Cardiac fibroblast (primary cell): ENCODE data around the gene SMG1.

ENCODE experiments used
- DNase-seq, 2 donors: peaks; one replicate each; pipeline versions ENCODE4 v3.0.0 to v3.0.0-alpha.2; 2010; ENCODE audit warnings: low read depth in 2 of 2
- H3K4me3 ChIP-seq, 2 donors: replicated peaks in 1 of 2; 1 replicate in 1 of 2; 2 replicates in 1 of 2; pipeline ENCODE4 v1.5.1; 2011; ENCODE audit warnings: low read depth in 2 of 2, low read length in 2 of 2, mild to moderate bottlenecking in 2 of 2, moderate library complexity in 1 of 2
- TF ChIP-seq, protein P1 (sequence below): IDR thresholded peaks from one replicate; pipeline ENCODE4 v1.5.1; 2011; ENCODE audit warnings: low read depth, mild to moderate bottlenecking, low read length, inconsistent platforms

SMG1 gene

DNA sequence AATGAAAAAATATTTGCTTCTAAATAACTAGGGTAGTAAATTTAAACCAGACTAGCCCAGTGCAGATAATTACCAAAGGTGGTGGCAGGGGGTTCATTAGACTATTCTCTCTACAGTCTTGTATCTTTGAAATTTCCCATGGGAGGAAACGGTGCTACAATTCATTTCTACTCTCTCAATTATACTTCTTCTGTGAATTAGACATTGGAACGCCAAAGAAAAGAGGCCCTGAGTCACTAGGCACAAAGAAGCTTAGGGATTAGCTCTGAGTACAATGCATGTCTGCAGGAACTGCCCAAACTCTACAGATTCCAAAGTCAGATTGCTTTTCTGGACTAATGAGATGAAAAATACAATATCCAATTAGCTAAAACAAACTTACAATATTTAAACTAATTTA lies 94.2 kb downstream of the SMG1 start:
- no peak overlapping the region for H3K4me3 ChIP-seq
- no peak for DNase-seq
- TF ChIP-seq, protein P1, sequence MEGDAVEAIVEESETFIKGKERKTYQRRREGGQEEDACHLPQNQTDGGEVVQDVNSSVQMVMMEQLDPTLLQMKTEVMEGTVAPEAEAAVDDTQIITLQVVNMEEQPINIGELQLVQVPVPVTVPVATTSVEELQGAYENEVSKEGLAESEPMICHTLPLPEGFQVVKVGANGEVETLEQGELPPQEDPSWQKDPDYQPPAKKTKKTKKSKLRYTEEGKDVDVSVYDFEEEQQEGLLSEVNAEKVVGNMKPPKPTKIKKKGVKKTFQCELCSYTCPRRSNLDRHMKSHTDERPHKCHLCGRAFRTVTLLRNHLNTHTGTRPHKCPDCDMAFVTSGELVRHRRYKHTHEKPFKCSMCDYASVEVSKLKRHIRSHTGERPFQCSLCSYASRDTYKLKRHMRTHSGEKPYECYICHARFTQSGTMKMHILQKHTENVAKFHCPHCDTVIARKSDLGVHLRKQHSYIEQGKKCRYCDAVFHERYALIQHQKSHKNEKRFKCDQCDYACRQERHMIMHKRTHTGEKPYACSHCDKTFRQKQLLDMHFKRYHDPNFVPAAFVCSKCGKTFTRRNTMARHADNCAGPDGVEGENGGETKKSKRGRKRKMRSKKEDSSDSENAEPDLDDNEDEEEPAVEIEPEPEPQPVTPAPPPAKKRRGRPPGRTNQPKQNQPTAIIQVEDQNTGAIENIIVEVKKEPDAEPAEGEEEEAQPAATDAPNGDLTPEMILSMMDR = no peak

DNA sequence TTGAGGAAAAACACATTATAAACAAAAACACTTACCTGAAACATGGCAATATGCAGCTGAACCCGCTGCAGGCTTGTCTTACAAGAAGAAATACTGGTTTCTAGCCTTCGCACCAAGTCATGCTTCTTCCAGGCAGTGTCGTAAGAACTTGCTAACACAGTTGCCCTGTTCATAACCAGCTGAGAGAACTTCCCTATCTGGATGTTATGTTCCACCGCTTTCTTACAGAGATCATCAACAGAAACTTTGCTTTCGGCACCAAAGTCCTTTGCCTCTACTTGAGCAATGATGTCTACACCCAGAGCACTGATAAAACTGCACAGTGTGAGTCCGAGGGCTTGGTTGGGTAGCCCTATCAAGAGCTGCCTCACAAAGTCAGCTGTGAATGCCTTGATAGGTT lies 97.0 kb downstream of the SMG1 start:
- no peak for DNase-seq
- H3K4me3 ChIP-seq = no peak overlapping the region
- TF ChIP-seq, protein P1 = no peak

DNA sequence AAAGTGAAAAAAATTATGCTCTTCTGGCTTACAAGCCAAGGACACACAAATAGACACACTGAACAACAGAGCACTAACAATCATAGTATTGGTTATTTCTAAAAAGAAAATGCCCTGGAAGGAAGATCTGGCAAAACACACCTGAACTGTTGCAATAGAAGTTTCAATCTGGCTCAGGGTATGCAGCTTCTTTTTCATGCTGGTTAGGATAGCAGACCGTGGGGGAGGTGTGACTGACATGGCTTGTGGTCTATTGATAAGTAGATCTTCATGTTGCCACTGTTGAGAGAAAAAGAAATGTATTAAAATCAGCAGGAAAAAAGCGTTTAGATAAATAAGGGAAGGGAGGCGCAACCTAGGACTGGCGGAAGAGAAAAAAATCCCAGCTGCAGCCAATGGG lies 98.3 kb downstream of the SMG1 start:
- TF ChIP-seq, protein P1 = no peak
- H3K4me3 ChIP-seq = no peak overlapping the region
- no peak for DNase-seq

DNA sequence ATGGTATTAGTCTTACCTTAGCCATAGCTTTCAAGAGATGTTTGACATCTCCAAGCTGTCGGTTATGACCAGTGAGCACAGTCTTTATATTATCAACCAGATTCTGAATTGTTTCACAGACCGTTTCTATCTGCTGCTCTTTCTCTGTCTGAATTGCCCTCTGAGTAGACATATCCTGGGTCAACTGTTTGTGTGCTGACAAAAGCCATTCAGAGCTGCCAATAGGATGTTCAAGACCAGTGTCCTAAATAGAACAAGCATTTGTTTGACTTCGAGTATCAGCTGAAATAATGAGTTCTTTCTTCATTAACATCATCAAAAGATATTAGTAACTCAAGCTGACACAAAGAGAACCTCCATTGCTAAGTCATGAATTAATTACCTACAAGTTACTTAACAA lies 109.9 kb downstream of the SMG1 start:
- no peak overlapping the region for H3K4me3 ChIP-seq
- TF ChIP-seq, protein P1 = no peak
- DNase-seq = no peak

DNA sequence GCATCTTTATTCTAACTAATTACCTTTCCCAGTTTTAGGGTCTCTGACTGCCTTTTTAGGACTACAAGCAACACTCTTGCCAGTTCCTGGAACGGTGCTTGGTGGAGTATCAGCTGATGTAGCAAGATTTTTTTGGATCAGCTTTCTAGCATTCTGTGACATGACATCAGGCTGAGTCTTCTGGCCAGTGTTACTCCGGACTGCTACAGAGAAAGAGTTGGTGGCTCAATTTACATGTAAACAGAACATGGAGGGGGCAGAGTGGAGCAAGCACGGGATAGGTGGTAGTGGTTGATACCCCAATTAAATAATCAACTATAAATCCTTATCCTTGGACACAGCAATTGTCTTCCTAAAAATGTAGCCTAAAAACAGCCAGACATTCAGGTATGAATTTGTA lies 114.3 kb downstream of the SMG1 start:
- TF ChIP-seq, protein P1 = no peak
- H3K4me3 ChIP-seq = no peak overlapping the region

DNA sequence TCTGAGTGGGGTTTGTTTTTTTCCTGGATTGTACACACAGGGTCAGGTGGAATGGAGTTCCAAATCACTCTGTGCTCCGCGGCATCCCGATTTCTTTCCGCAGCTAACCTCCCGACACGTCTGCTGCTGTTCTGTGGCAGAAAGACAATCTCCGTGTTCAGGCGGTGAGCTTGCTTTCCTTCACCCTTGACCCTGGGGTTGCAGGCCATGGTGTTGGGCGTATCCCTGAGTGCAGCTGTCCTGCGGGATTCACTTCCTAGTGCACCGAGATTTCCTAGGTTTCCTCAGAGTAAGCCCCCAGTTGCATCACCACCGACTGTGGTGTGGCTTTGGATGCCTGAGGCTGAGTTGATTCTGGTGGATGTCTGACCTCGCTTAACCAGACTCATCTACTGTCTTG lies 117.0 kb downstream of the SMG1 start:
- no peak overlapping the region for H3K4me3 ChIP-seq
- no peak for DNase-seq
- TF ChIP-seq, protein P1 = no peak

More for the DNA sequence above, 114.3 kb downstream of the SMG1 start:
- no peak for DNase-seq

DNA sequence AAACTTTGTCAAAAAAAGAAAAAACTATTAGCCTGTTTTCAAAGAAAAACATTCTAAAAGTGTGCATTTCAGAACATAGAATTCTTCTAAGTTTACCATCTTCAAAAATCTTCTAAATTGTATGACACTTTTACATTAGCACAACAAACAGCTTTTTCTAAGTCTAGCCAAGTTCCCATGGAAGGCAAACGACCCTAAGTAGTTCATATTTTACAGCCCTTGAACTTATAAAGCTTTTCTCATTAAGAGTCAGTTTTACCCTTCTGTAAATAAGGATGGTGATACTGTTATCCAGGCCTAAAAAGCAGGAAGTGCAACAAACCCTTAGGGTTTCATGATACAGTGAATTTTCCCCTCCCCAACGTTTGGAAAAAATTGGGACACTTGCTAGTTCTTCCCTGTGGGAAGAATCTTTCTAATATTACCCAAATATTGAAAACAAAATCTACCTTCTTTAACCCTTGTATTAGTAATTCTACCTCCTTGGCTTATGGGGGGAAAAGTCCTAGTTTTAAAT lies 120.9 kb downstream of the SMG1 start:
- H3K4me3 ChIP-seq = no peak overlapping the region
- no peak for DNase-seq
- TF ChIP-seq, protein P1 = no peak
